Muscle layer of duodenum (tissue), 2 donors: Measurements from ENCODE around the gene SMIM17.
"Not testable (repeated sequence)": the region's sequence is repeated elsewhere in the genome, so short reads cannot be mapped to it uniquely, and the experiment has no call there.

ENCODE experiments used
- H3K27ac ChIP-seq: one replicate; pipeline ENCODE4 v1.7.0; 2013; ENCODE audit warnings: mild to moderate bottlenecking, low read length
- H3K27me3 ChIP-seq: one replicate; pipeline ENCODE4 v1.7.0; 2013; ENCODE audit warnings: low read depth, mild to moderate bottlenecking, control low read depth, low read length
- H3K36me3 ChIP-seq, 2 donors: one replicate each; pipeline ENCODE4 v1.7.0; 2013; ENCODE audit warnings: low read length in 2 of 2, control low read depth in 1 of 2, mild to moderate bottlenecking in 1 of 2; ENCODE audit not compliant: insufficient read depth in 2 of 2, control insufficient read depth in 1 of 2
- H3K4me1 ChIP-seq, 2 donors: one replicate each; pipeline ENCODE4 v1.7.0; 2013; ENCODE audit warnings: low read length in 2 of 2, mild to moderate bottlenecking in 2 of 2, control low read depth in 1 of 2, moderate library complexity in 1 of 2; ENCODE audit not compliant: insufficient read depth in 2 of 2, control insufficient read depth in 1 of 2
- H3K4me3 ChIP-seq, 2 donors: one replicate each; pipeline ENCODE4 v1.7.0; 2013; ENCODE audit warnings: low read length in 2 of 2, low read depth in 1 of 2, mild to moderate bottlenecking in 1 of 2
- H3K9me3 ChIP-seq, 2 donors: one replicate each; pipeline ENCODE4 v1.7.0; 2013; ENCODE audit warnings: low read length in 2 of 2, control low read depth in 1 of 2, mild to moderate bottlenecking in 1 of 2; ENCODE audit not compliant: control insufficient read depth in 1 of 2
- donor health status: healthy.

SMIM17 gene

GRCh38 chr19:56660381-56661107 lies 17.6 kb downstream of the SMIM17 start:
- H3K9me3 ChIP-seq = peaks cover 0 to 2% of the 10 kb centered on the region in 2 donors
- H3K4me3 ChIP-seq = peak overlapping the region in 1 of 2 donors; percentile 51
- H3K27ac ChIP-seq = no peak overlapping the region
- H3K4me1 ChIP-seq = no peaks in the 10 kb centered on the region
- no peaks in the 10 kb centered on the region for H3K27me3 ChIP-seq
- peaks cover 0 to 23% of the 10 kb centered on the region in 2 donors for H3K36me3 ChIP-seq

- Histone ChIP-seq H3K4me3 (no peak overlapping the region), H3K9me3 (no peaks in the 10 kb centered on the region), H3K36me3 (peaks cover 0 to 23% of the 10 kb centered on the region in 2 donors), H3K27me3 (no peaks in the 10 kb centered on the region), H3K27ac (no peak overlapping the region), H3K4me1 (no peaks in the 10 kb centered on the region)
These were observed 18.3 kb downstream of the SMIM17 start for GRCh38 chr19:56661248-56661647.

- no peaks in the 10 kb centered on the region for H3K4me1 ChIP-seq
- H3K27ac ChIP-seq = no peak overlapping the region
- H3K27me3 ChIP-seq = no peaks in the 10 kb centered on the region
- H3K36me3 ChIP-seq = peaks cover 0 to 27% of the 10 kb centered on the region in 2 donors
- no peak overlapping the region for H3K4me3 ChIP-seq
- peaks cover 0 to 6% of the 10 kb centered on the region in 2 donors for H3K9me3 ChIP-seq
These were observed 21.1 kb downstream of the SMIM17 start for GRCh38 chr19:56663931-56664500.

- no peak overlapping the region for H3K27ac ChIP-seq
- peaks cover 0 to 6% of the 10 kb centered on the region in 2 donors for H3K9me3 ChIP-seq
- H3K4me1 ChIP-seq = no peaks in the 10 kb centered on the region
- no peaks in the 10 kb centered on the region for H3K27me3 ChIP-seq
- H3K36me3 ChIP-seq = peaks cover 0 to 27% of the 10 kb centered on the region in 2 donors
- H3K4me3 ChIP-seq = no peak overlapping the region
These were observed 21.6 kb downstream of the SMIM17 start for GRCh38 chr19:56664511-56664910.

- Histone ChIP-seq H3K4me3 (no peak overlapping the region), H3K27me3 (no peaks in the 10 kb centered on the region), H3K9me3 (peaks cover 0 to 6% of the 10 kb centered on the region in 2 donors), H3K4me1 (peaks cover 8 to 12% of the 10 kb centered on the region in 2 donors), H3K27ac (no peak overlapping the region), H3K36me3 (peaks cover 0 to 22% of the 10 kb centered on the region in 2 donors)
These were observed 24.4 kb downstream of the SMIM17 start for GRCh38 chr19:56667311-56667870.

GRCh38 chr19:56668676-56669075 lies 25.7 kb downstream of the SMIM17 start:
- Histone ChIP-seq H3K36me3 (peaks cover 0 to 15% of the 10 kb centered on the region in 2 donors), H3K4me3 (no peak overlapping the region), H3K9me3 (peaks cover 0 to 6% of the 10 kb centered on the region in 2 donors), H3K27me3 (no peaks in the 10 kb centered on the region), H3K27ac (no peak overlapping the region), H3K4me1 (peaks cover 8 to 12% of the 10 kb centered on the region in 2 donors)

- Histone ChIP-seq H3K27ac (no peak overlapping the region), H3K9me3 (peaks cover 0 to 6% of the 10 kb centered on the region in 2 donors), H3K36me3 (peaks cover 0 to 4% of the 10 kb centered on the region in 2 donors), H3K27me3 (no peaks in the 10 kb centered on the region), H3K4me3 (peak overlapping the region; percentile 87 to 98), H3K4me1 (peaks cover 8 to 12% of the 10 kb centered on the region in 2 donors)
These were observed 27.5 kb downstream of the SMIM17 start for GRCh38 chr19:56670401-56670960.

GRCh38 chr19:56670961-56671612 lies 28.1 kb downstream of the SMIM17 start:
- Histone ChIP-seq H3K9me3 (peaks cover 0 to 6% of the 10 kb centered on the region in 2 donors), H3K27ac (no peak overlapping the region)

GRCh38 chr19:56671613-56671994 lies 28.6 kb downstream of the SMIM17 start, which contains the start of gene ZNF835:
ZNF835 (minus strand) TSS chr19:56671757; CDS start chr19:56665198, 6,559 bp downstream.
- peaks cover 8 to 12% of the 10 kb centered on the region in 2 donors for H3K4me1 ChIP-seq
- no peak within 1 kb of the TSS for H3K27ac ChIP-seq
- peaks cover 0 to 4% of the 10 kb centered on the region in 2 donors for H3K36me3 ChIP-seq
- H3K4me3 ChIP-seq = peak within 1 kb of the TSS; percentile 87 to 98
- no peaks in the 10 kb centered on the region for H3K27me3 ChIP-seq
- H3K9me3 ChIP-seq = peaks cover 0 to 6% of the 10 kb centered on the region in 2 donors

More at GRCh38 chr19:56670961-56671612, 28.1 kb downstream of the SMIM17 start:
- Histone ChIP-seq H3K36me3 (peaks cover 0 to 4% of the 10 kb centered on the region in 2 donors), H3K4me3 (peak overlapping the region; percentile 87 to 98), H3K27me3 (no peaks in the 10 kb centered on the region), H3K4me1 (peaks cover 8 to 12% of the 10 kb centered on the region in 2 donors)

- not testable (repeated sequence) for H3K9me3 ChIP-seq, H3K27me3 ChIP-seq, H3K27ac ChIP-seq, H3K36me3 ChIP-seq, H3K4me3 ChIP-seq
- H3K4me1 ChIP-seq = peaks cover 8 to 12% of the 10 kb centered on the region in 2 donors
These were observed 29.7 kb downstream of the SMIM17 start for GRCh38 chr19:56672610-56673009.

GRCh38 chr19:56678205-56678604 lies 35.2 kb downstream of the SMIM17 start:
- Histone ChIP-seq H3K27me3 (no peaks in the 10 kb centered on the region), H3K4me3 (no peak overlapping the region), H3K9me3 (no peaks in the 10 kb centered on the region), H3K36me3 (no peaks in the 10 kb centered on the region), H3K4me1 (no peaks in the 10 kb centered on the region), H3K27ac (no peak overlapping the region)
